ENCODE data around the gene EPN3. TPM values are rescaled to one million over a fixed set of nuclear protein-coding genes. Genes with fewer than 3 reads are reported as not detected.

The EPN3 gene
- total RNA-seq, 2 experiments from 2014 or later, result not detected

DNA sequence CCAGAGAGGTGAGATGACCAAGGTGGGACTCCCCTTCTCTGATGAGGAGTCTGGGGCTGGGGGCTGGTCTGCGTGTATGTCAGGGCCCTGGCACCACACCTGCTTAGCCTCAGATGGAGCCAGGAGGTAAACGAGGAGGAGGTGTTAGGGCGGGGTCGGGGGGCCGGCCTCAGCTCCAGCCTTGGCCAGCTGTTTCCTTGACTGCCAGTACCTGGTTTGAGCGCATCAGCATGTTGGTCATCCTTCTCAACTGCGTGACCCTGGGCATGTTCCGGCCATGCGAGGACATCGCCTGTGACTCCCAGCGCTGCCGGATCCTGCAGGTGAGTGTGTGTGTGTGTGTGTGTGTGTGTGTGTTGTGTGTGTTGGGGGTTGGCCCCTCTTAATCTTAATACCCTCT lies 36.1 kb downstream of the EPN3 start:
- peaks cover 30% of the 10 kb centered on the region for H3K27me3 Mint-ChIP-seq (ENCODE audit: low read depth)
- H3K9me3 Mint-ChIP-seq, result no peaks in the 10 kb centered on the region
- H3K4me3 Mint-ChIP-seq, result no peak overlapping the region
- no peaks in the 10 kb centered on the region for H3K36me3 Mint-ChIP-seq (ENCODE audit: low read depth)
- H3K4me1 Mint-ChIP-seq (ENCODE audit: low read depth), result peaks cover 4% of the 10 kb centered on the region
- intact Hi-C loops (cut with micrococcal nuclease), result no loop called here
- CTCF ChIA-PET, result interaction anchor here (1.4 kb wide), 1 partner anchor 58 kb away, joined by 3 read pairs; no protein-coding TSS in a partner anchor
- H3K27ac Mint-ChIP-seq, result no peak overlapping the region
- DNase-seq, result no peak

DNA sequence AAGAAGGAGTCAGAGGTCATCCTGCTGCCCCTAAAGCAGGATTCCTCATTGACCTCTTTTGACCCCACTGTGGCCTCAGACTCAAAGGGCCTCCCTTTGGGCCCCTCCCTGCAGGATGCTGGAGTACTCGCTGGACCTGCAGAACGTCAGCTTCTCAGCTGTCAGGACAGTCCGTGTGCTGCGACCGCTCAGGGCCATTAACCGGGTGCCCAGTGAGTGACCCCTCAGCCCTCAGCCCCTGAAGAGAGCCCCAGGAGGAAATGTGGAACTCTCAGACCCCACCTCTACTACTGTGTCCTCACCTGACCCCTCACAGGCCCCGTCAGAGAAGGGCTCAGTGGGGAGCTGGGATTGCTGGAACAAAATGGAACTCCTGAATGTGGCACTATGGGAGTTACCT lies 37.1 kb downstream of the EPN3 start:
- CTCF ChIA-PET, result no interaction called here
- peaks cover 21% of the 10 kb centered on the region for H3K27me3 Mint-ChIP-seq (ENCODE audit: low read depth)
- no peak overlapping the region for H3K27ac Mint-ChIP-seq
- no peak for DNase-seq
- H3K36me3 Mint-ChIP-seq (ENCODE audit: low read depth), result no peaks in the 10 kb centered on the region
- peaks cover 4% of the 10 kb centered on the region for H3K4me1 Mint-ChIP-seq (ENCODE audit: low read depth)
- no peaks in the 10 kb centered on the region for H3K9me3 Mint-ChIP-seq
- no peak overlapping the region for H3K4me3 Mint-ChIP-seq
- intact Hi-C loops (cut with micrococcal nuclease), result no loop called here

DNA sequence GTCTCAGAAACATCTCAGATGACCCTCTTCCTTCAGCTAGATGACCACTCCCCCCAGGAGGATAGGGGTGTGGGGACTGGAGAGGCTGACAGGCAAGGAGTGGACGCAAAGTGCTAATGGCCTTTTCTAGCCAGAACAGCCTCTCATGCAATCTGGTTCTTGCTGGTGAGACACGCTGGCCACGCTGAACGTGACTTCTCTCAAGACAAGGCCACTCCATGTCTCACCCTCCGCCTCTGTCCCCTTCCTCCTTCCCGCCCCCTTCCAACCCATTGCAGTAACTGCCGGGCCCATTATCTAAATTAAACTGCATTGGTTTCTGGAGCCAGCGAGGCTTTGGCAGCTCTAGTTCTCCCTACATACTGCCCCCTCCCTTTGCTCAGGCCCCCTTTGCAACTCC lies 37.5 kb downstream of the EPN3 start:
- no peak for DNase-seq
- Mint-ChIP-seq H3K4me3 (no peak overlapping the region), H3K27ac (no peak overlapping the region), H3K9me3 (no peaks in the 10 kb centered on the region), H3K27me3 (ENCODE audit: low read depth) (peaks cover 17% of the 10 kb centered on the region), H3K4me1 (ENCODE audit: low read depth) (peaks cover 1% of the 10 kb centered on the region), H3K36me3 (ENCODE audit: low read depth) (no peaks in the 10 kb centered on the region)
- CTCF ChIA-PET, result no interaction called here
- intact Hi-C loops (cut with micrococcal nuclease), result no loop called here

DNA sequence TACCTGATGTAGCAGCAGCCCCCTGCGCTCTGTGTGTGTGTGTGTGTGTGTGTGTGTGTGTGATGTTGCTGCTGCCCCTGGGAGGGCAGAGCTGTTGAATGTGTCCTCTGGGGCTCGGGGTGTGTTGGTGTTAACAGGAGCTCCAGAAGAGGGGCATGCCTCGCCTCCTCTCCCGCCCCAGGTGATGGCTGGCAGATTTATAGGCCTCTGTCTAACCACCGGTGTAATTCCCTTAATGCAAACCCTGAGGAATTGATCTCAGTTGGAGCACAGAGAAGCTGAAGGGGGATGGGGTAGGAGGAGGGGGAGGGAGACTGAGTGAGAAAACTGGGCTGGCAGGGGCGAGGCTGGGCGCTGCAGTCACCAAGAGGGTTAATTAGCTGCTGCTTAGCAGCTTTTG lies 38.0 kb downstream of the EPN3 start:
- H3K27ac Mint-ChIP-seq, result no peak overlapping the region
- H3K4me1 Mint-ChIP-seq (ENCODE audit: low read depth), result no peaks in the 10 kb centered on the region
- H3K36me3 Mint-ChIP-seq (ENCODE audit: low read depth), result no peaks in the 10 kb centered on the region
- H3K4me3 Mint-ChIP-seq, result no peak overlapping the region
- no peak for DNase-seq
- intact Hi-C loops (cut with micrococcal nuclease), result no loop called here
- CTCF ChIA-PET, result no interaction called here
- H3K27me3 Mint-ChIP-seq (ENCODE audit: low read depth), result peaks cover 15% of the 10 kb centered on the region
- H3K9me3 Mint-ChIP-seq, result no peaks in the 10 kb centered on the region

DNA sequence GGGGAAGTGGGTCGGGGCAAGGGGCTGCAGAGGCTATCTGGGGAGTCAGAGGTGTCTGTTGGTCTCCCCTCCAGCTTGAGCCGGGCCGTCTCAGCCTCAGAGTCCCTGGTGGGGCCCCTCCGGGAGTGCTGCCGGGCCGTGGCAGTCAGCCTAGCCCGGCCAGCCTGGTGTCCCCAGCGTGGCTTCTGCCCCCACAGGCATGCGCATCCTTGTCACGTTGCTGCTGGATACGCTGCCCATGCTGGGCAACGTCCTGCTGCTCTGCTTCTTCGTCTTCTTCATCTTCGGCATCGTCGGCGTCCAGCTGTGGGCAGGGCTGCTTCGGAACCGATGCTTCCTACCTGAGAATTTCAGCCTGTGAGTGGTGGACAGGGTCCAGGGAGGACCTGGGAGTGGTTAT lies 39.1 kb downstream of the EPN3 start:
- Mint-ChIP-seq H3K4me3 (no peak overlapping the region), H3K4me1 (ENCODE audit: low read depth) (no peaks in the 10 kb centered on the region), H3K27me3 (ENCODE audit: low read depth) (peaks cover 4% of the 10 kb centered on the region), H3K9me3 (no peaks in the 10 kb centered on the region), H3K27ac (no peak overlapping the region), H3K36me3 (ENCODE audit: low read depth) (no peaks in the 10 kb centered on the region)
- no peak for DNase-seq
- intact Hi-C loops (cut with micrococcal nuclease), result no loop called here
- CTCF ChIA-PET, result no interaction called here

DNA sequence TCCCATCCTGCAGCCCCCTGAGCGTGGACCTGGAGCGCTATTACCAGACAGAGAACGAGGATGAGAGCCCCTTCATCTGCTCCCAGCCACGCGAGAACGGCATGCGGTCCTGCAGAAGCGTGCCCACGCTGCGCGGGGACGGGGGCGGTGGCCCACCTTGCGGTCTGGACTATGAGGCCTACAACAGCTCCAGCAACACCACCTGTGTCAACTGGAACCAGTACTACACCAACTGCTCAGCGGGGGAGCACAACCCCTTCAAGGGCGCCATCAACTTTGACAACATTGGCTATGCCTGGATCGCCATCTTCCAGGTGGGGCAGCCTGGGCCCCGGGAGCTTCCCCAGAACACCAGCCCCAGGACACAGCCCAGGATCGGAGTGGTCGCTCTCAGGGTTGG lies 40.0 kb downstream of the EPN3 start:
- H3K9me3 Mint-ChIP-seq, result no peaks in the 10 kb centered on the region
- CTCF ChIA-PET, result no interaction called here
- H3K4me1 Mint-ChIP-seq (ENCODE audit: low read depth), result no peaks in the 10 kb centered on the region
- H3K27me3 Mint-ChIP-seq (ENCODE audit: low read depth), result peaks cover 1% of the 10 kb centered on the region
- no peak for DNase-seq
- no peaks in the 10 kb centered on the region for H3K36me3 Mint-ChIP-seq (ENCODE audit: low read depth)
- intact Hi-C loops (cut with micrococcal nuclease), result no loop called here
- no peak overlapping the region for H3K4me3 Mint-ChIP-seq
- H3K27ac Mint-ChIP-seq, result no peak overlapping the region

DNA sequence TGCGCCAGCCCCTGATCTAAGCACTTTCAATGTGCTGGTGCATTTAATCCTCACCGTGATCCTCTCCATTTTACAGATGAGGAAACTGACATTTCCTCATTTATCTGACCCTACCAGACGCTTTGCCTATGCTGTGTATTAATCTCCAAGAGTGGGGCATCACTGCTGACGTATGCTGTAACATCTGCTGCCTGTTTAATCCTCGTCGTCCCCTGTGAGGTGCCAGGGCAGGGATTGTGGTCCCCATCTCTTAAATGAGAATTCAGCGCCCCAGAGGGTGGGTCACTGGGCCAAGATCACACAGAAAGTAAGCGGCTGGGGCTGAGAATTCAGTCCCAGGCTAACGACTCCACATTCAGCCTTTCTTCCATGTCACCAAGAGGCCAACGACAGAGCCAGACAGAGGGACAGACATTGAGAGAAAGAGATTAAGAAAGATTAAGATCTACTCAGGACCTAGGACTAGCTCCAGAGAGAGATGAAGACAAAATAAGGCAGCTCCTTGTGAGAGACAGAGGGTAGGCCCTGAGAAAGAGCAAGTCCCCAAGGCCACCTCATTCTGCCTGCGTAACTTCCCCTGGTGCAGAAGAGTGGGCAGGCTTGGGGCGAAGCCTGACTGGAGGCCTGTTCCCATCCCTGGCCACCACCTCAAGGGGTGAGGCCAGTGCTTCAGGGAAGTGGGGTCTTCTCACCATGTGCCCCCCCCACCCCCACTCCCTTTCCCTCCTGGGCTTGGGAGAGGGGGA lies 41.5 kb downstream of the EPN3 start:
- Mint-ChIP-seq H3K27me3 (ENCODE audit: low read depth) (peaks cover 4% of the 10 kb centered on the region), H3K4me3 (no peak overlapping the region), H3K36me3 (ENCODE audit: low read depth) (no peaks in the 10 kb centered on the region), H3K9me3 (no peaks in the 10 kb centered on the region), H3K4me1 (ENCODE audit: low read depth) (no peaks in the 10 kb centered on the region), H3K27ac (no peak overlapping the region)
- CTCF ChIA-PET, result interaction anchor here (0.6 to 1.6 kb wide), 8 partner anchors 27 to 352 kb away, joined by 3 to 5 read pairs (median 3); partner anchors contain the start of genes RSAD1 and SPATA20
- DNase-seq, result no peak
- intact Hi-C loops (cut with micrococcal nuclease), result no loop called here

DNA sequence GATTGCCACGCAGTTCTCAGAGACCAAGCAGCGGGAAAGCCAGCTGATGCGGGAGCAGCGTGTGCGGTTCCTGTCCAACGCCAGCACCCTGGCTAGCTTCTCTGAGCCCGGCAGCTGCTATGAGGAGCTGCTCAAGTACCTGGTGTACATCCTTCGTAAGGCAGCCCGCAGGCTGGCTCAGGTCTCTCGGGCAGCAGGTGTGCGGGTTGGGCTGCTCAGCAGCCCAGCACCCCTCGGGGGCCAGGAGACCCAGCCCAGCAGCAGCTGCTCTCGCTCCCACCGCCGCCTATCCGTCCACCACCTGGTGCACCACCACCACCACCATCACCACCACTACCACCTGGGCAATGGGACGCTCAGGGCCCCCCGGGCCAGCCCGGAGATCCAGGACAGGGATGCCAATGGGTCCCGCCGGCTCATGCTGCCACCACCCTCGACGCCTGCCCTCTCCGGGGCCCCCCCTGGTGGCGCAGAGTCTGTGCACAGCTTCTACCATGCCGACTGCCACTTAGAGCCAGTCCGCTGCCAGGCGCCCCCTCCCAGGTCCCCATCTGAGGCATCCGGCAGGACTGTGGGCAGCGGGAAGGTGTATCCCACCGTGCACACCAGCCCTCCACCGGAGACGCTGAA lies 43.2 kb downstream of the EPN3 start:
- no peak for DNase-seq
- Mint-ChIP-seq H3K27ac (no peak overlapping the region), H3K27me3 (ENCODE audit: low read depth) (peaks cover 4% of the 10 kb centered on the region), H3K4me3 (no peak overlapping the region), H3K4me1 (ENCODE audit: low read depth) (no peaks in the 10 kb centered on the region), H3K9me3 (no peaks in the 10 kb centered on the region), H3K36me3 (ENCODE audit: low read depth) (no peaks in the 10 kb centered on the region)
- intact Hi-C loops (cut with micrococcal nuclease), result no loop called here
- CTCF ChIA-PET, result interaction anchor here (0.7 to 1.6 kb wide), 3 partner anchors 34 to 97 kb away, joined by 3 to 5 read pairs (median 3); partner anchors contain the start of gene RSAD1

DNA sequence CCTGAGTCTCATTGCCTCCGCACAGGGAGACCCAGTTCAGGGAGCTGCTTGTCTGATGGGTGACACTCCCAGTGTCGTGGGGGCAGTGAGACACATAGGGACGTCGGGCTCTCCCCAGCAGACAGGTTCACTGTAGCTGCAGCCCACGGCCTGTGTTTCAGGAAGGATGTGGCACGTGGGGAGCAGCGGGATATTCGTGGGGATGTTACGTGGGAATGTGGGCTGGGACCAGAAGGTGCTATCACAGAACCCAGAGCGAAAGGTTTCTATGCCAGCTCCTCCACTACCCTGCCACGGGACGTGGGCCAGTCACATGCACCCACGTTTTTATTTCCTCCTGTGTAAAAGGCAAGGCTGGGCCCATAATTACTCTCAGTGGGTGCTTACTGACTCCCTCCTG lies 44.3 kb downstream of the EPN3 start:
- DNase-seq, result no peak
- H3K27ac Mint-ChIP-seq, result no peak overlapping the region
- no peaks in the 10 kb centered on the region for H3K9me3 Mint-ChIP-seq
- H3K36me3 Mint-ChIP-seq (ENCODE audit: low read depth), result no peaks in the 10 kb centered on the region
- H3K4me3 Mint-ChIP-seq, result no peak overlapping the region
- intact Hi-C loops (cut with micrococcal nuclease), result no loop called here
- H3K27me3 Mint-ChIP-seq (ENCODE audit: low read depth), result peaks cover 6% of the 10 kb centered on the region
- H3K4me1 Mint-ChIP-seq (ENCODE audit: low read depth), result no peaks in the 10 kb centered on the region
- CTCF ChIA-PET, result no interaction called here

DNA sequence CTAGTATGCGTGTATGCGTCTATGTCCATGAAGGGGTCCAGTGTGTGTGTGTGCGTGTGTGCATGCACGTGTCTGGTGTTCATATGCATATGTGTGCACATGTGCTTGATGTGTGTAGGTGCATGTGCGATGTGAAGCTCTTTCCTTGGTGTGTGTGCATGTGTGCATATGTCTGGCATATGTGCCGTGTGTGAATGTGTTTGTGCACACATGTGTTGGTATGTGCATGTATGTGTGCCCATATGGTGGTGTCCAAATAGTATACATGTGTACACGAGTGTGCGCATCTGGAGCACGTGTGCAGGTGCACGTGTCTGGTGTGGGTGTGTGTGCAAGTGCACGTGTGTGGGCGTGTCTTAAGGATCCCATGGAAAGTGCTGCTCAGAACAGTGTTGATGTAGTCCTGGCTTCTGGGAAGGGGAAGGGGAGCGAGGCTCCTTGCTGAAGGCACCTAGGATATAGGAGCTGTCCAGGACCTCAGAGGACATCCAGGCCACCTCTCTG lies 45.0 kb downstream of the EPN3 start:
- peaks cover 6% of the 10 kb centered on the region for H3K27me3 Mint-ChIP-seq (ENCODE audit: low read depth)
- no peaks in the 10 kb centered on the region for H3K4me1 Mint-ChIP-seq (ENCODE audit: low read depth)
- no peaks in the 10 kb centered on the region for H3K36me3 Mint-ChIP-seq (ENCODE audit: low read depth)
- CTCF ChIA-PET, result no interaction called here
- H3K9me3 Mint-ChIP-seq, result no peaks in the 10 kb centered on the region
- no peak for DNase-seq
- H3K27ac Mint-ChIP-seq, result no peak overlapping the region
- intact Hi-C loops (cut with micrococcal nuclease), result no loop called here
- no peak overlapping the region for H3K4me3 Mint-ChIP-seq

DNA sequence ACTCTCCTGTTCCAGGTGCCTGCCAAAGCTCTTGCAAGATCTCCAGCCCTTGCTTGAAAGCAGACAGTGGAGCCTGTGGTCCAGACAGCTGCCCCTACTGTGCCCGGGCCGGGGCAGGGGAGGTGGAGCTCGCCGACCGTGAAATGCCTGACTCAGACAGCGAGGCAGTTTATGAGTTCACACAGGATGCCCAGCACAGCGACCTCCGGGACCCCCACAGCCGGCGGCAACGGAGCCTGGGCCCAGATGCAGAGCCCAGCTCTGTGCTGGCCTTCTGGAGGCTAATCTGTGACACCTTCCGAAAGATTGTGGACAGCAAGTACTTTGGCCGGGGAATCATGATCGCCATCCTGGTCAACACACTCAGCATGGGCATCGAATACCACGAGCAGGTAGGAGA lies 45.6 kb downstream of the EPN3 start:
- Mint-ChIP-seq H3K27me3 (ENCODE audit: low read depth) (peaks cover 6% of the 10 kb centered on the region), H3K36me3 (ENCODE audit: low read depth) (no peaks in the 10 kb centered on the region), H3K4me1 (ENCODE audit: low read depth) (no peaks in the 10 kb centered on the region), H3K4me3 (no peak overlapping the region), H3K27ac (no peak overlapping the region), H3K9me3 (no peaks in the 10 kb centered on the region)
- no peak for DNase-seq
- CTCF ChIA-PET, result no interaction called here
- intact Hi-C loops (cut with micrococcal nuclease), result no loop called here

DNA sequence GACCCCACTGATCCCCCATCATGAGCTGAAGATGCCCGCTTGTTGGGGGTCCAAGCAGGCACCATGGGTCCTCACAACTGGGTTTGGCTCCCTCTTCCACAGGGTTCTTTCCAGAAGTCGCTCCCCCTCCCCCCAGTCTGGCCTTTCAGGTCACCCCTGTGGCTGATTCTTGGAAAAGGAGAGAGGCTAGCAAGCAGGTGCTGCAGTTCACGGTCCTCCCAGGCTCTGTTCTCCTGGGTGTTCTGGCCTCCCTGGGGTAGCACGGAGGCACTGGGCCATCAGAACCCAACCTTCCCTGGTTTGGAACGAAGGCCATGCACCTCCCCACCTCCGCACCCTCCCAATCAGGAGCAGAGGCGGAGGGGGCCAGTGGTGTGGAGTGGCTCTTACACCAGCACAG lies 46.9 kb downstream of the EPN3 start:
- H3K27ac Mint-ChIP-seq, result no peak overlapping the region
- DNase-seq, result no peak
- CTCF ChIA-PET, result interaction anchor here (1.2 kb wide), 1 partner anchor 51 kb away, joined by 5 read pairs; no protein-coding TSS in a partner anchor
- H3K27me3 Mint-ChIP-seq (ENCODE audit: low read depth), result peaks cover 6% of the 10 kb centered on the region
- H3K4me3 Mint-ChIP-seq, result no peak overlapping the region
- H3K4me1 Mint-ChIP-seq (ENCODE audit: low read depth), result no peaks in the 10 kb centered on the region
- no peaks in the 10 kb centered on the region for H3K36me3 Mint-ChIP-seq (ENCODE audit: low read depth)
- H3K9me3 Mint-ChIP-seq, result no peaks in the 10 kb centered on the region
- intact Hi-C loops (cut with micrococcal nuclease), result no loop called here

DNA sequence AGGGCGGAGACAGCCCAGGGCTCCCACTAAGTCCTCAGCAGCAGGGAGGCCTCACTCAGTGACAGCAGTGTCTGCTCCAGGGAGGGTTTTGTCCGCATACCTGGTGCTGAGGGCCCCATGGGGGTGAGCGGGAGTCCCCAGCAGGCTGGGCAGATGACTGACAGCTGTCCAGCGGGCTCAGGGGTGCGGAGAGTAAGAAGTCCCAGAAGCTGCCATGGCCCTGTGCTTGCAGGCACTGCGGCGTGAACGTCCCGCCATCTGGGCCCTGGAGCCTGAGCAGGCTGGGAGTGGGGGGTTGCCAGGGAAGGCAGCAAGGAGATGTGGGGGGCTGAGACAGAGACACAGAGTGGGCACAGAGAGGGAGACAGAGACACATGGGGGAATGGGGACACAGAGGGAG lies 48.1 kb downstream of the EPN3 start:
- Mint-ChIP-seq H3K36me3 (ENCODE audit: low read depth) (no peaks in the 10 kb centered on the region), H3K27ac (no peak overlapping the region), H3K27me3 (ENCODE audit: low read depth) (peaks cover 6% of the 10 kb centered on the region), H3K4me3 (no peak overlapping the region), H3K9me3 (no peaks in the 10 kb centered on the region), H3K4me1 (ENCODE audit: low read depth) (no peaks in the 10 kb centered on the region)
- intact Hi-C loops (cut with micrococcal nuclease), result no loop called here
- CTCF ChIA-PET, result no interaction called here
- DNase-seq, result no peak

Data from activated naive CD4-positive, alpha-beta T cell treated with anti-CD3 and anti-CD28 coated beads for 36 hours (primary cell).